ENCODE data around the gene ATP5F1E. TPM values are rescaled to one million over a fixed set of nuclear protein-coding genes. Genes with fewer than 3 reads are reported as not detected.

The ATP5F1E gene
- total RNA-seq, 1 experiment from 2014 or later, result 41.1 TPM

GRCh38 chr20:59004493-59004762 lies 27.7 kb downstream of the ATP5F1E start:
- H3K4me1 Mint-ChIP-seq, result peaks cover 12% of the 10 kb centered on the region
- no peak for ATAC-seq
- peaks cover 21% of the 10 kb centered on the region for H3K27me3 Mint-ChIP-seq (ENCODE audit: low read depth)
- no peaks in the 10 kb centered on the region for H3K36me3 Mint-ChIP-seq
- H3K9me3 Mint-ChIP-seq, result no peaks in the 10 kb centered on the region
- TF ChIP-seq MXD4 (CRISPR knock-in tag; IDR thresholded peaks at IDR 0.05; ENCODE audit: borderline replicate concordance) (no peak), OVOL2 (CRISPR knock-in tag; IDR thresholded peaks at IDR 0.05; ENCODE audit: borderline replicate concordance) (no peak), ZNF317 (CRISPR knock-in tag; IDR thresholded peaks at IDR 0.05; ENCODE audit: borderline replicate concordance, low read depth) (no peak), PREB (CRISPR knock-in tag; IDR thresholded peaks at IDR 0.05; ENCODE audit: borderline replicate concordance) (no peak), ZSCAN18 (CRISPR knock-in tag; IDR thresholded peaks at IDR 0.05) (no peak), AFF4 (CRISPR knock-in tag; IDR thresholded peaks at IDR 0.05; ENCODE audit: borderline replicate concordance) (no peak), FOXP4 (CRISPR knock-in tag; IDR thresholded peaks at IDR 0.05) (no peak), TEAD1 (CRISPR knock-in tag; IDR thresholded peaks at IDR 0.05) (no peak), MYBL2 (CRISPR knock-in tag; IDR thresholded peaks at IDR 0.05) (no peak)
- ChIA-PET POLR2A (no interaction called here), CTCF (no interaction called here)
- DNase-seq (ENCODE audit: low spot score), result no peak
- H3K27ac Mint-ChIP-seq, result no peak overlapping the region
- H3K4me3 Mint-ChIP-seq, result no peak overlapping the region

GRCh38 chr20:59003836-59004492 lies 28.2 kb downstream of the ATP5F1E start:
- POLR2A ChIA-PET, result no interaction called here
- no peak for ATAC-seq
- H3K4me3 Mint-ChIP-seq, result no peak overlapping the region
- no peak for TF ChIP-seq STAT6 (CRISPR knock-in tag; conservative IDR thresholded peaks at IDR 0.05; ENCODE audit: low read depth)
- no peak for TF ChIP-seq FOXJ3 (CRISPR knock-in tag; IDR thresholded peaks at IDR 0.05; ENCODE audit: borderline replicate concordance)
- TF ChIP-seq ZBTB21 (CRISPR knock-in tag; IDR thresholded peaks at IDR 0.05; ENCODE audit: borderline replicate concordance), result no peak
- no peak for TF ChIP-seq ERG (CRISPR knock-in tag; IDR thresholded peaks at IDR 0.05)
- no peak for TF ChIP-seq ETV6 (CRISPR knock-in tag; IDR thresholded peaks at IDR 0.05)
- no peak for TF ChIP-seq E2F1 (CRISPR knock-in tag; IDR thresholded peaks at IDR 0.05)
- no peak for TF ChIP-seq IRF2 (CRISPR knock-in tag; IDR thresholded peaks at IDR 0.05; ENCODE audit: borderline replicate concordance, low read depth)
- no peak for TF ChIP-seq JUN (CRISPR knock-in tag; IDR thresholded peaks at IDR 0.05)
- no peak for TF ChIP-seq ZNF232 (CRISPR knock-in tag; IDR thresholded peaks at IDR 0.05)
- no peak for TF ChIP-seq FOXP4 (CRISPR knock-in tag; IDR thresholded peaks at IDR 0.05)
- TF ChIP-seq GABPB1 (CRISPR knock-in tag; IDR thresholded peaks at IDR 0.05), result no peak

More at GRCh38 chr20:59003836-59004492, 28.2 kb downstream of the ATP5F1E start:
- no peaks in the 10 kb centered on the region for H3K9me3 Mint-ChIP-seq
- peaks cover 12% of the 10 kb centered on the region for H3K4me1 Mint-ChIP-seq
- H3K27ac Mint-ChIP-seq, result no peak overlapping the region
- peaks cover 17% of the 10 kb centered on the region for H3K27me3 Mint-ChIP-seq (ENCODE audit: low read depth)
- no peaks in the 10 kb centered on the region for H3K36me3 Mint-ChIP-seq
- DNase-seq (ENCODE audit: low spot score), result no peak
- CTCF ChIA-PET, result no interaction called here
